Endothelial cell of umbilical vein (primary cell): ENCODE measurements around the gene MCCD1. TPM values are rescaled to one million over a fixed set of nuclear protein-coding genes. Genes with fewer than 3 reads are reported as not detected.

Experiments used
- BruUV-seq: library from RNA; stranded (reverse); fragments of 400-500 nt; replicated peaks from 2 replicates; lab custom pipeline; 2021; lab: Mats Ljungman, UMichigan
- CTCF ChIA-PET: fragments of 300-600, 350-600 bp; sonication (Branson Sonifier 250); formaldehyde crosslinking; loops from one replicate; lab custom pipeline; 2021; ENCODE audit warnings: antibody characterized with exemption, inconsistent platforms; lab: Charles Lee
- POLR2A ChIA-PET: fragments of 300-600, 350-600 bp; sonication (Branson Sonifier 250); formaldehyde crosslinking; loops from one replicate; lab custom pipeline; 2021; ENCODE audit warnings: antibody characterized with exemption, inconsistent platforms; lab: Charles Lee
- DNase-seq: peaks from one replicate; pipeline ENCODE4 v3.0.0-alpha.2; 2011; ENCODE audit warnings: low read depth, low spot score
- FAIRE-seq: peaks from 2 replicates; lab custom pipeline; 2011; peaks lifted over from hg19 to GRCh38; lab: Jason Lieb, UNC
- H2AFZ ChIP-seq: 2 replicates; pipeline ENCODE4 v1.6.0; 2012; ENCODE audit warnings: low read depth, low read length, control low read depth, inconsistent platforms
- H3K27ac ChIP-seq: 2 replicates; pipeline ENCODE4 v1.5.1; 2011; ENCODE audit warnings: low read depth, mild to moderate bottlenecking, control low read depth, low read length, moderate library complexity; ENCODE audit not compliant: insufficient read depth
- H3K27me3 ChIP-seq, 2 experiments: 2 replicates each; pipeline versions ENCODE4 v1.6.0 to v1.6.1; 2011; ENCODE audit warnings: low read length in 2 of 2, mixed read lengths in 1 of 2; ENCODE audit not compliant: control insufficient read depth in 2 of 2, insufficient read depth in 2 of 2
- H3K36me3 ChIP-seq, 2 experiments: 2 replicates in 1 of 2; 3 replicates in 1 of 2; pipeline ENCODE4 v1.5.1; 2011; ENCODE audit warnings: low read length in 2 of 2, mild to moderate bottlenecking in 1 of 2, moderate library complexity in 1 of 2; ENCODE audit not compliant: control insufficient read depth in 2 of 2, insufficient read depth in 2 of 2; ENCODE audit errors: extremely low read depth in 1 of 2
- H3K4me1 ChIP-seq: 3 replicates; pipeline ENCODE4 v1.5.1; 2011; ENCODE audit warnings: mild to moderate bottlenecking, low read length; ENCODE audit not compliant: control insufficient read depth, insufficient read depth; ENCODE audit errors: extremely low read depth
- H3K4me2 ChIP-seq: 2 replicates; pipeline ENCODE4 v1.6.1; 2011; ENCODE audit warnings: low read length, control low read depth, mixed read lengths; ENCODE audit not compliant: insufficient read depth
- H3K4me3 ChIP-seq, 3 experiments: fragments of 200-600 bp in 1 of 3; sonication (generic), shearing (Covaris generic) in 1 of 3; replicated peaks in 1 of 3; 2 replicates each; pipeline ENCODE4 v1.5.1; 2011 to 2016; ENCODE audit warnings: control low read depth in 3 of 3, low read length in 3 of 3, mild to moderate bottlenecking in 2 of 3, inconsistent platforms in 1 of 3, low read depth in 1 of 3, moderate library complexity in 1 of 3; ENCODE audit not compliant: insufficient read depth in 1 of 3
- H3K79me2 ChIP-seq: 2 replicates; pipeline ENCODE4 v1.6.0; 2012; ENCODE audit warnings: low read length, inconsistent platforms; ENCODE audit not compliant: control insufficient read depth, insufficient read depth
- H3K9ac ChIP-seq: replicated peaks from 2 replicates; pipeline ENCODE3; 2011; ENCODE audit warnings: low read length, control low read depth; ENCODE audit not compliant: insufficient read depth; ENCODE audit errors: extremely low read depth
- H3K9me1 ChIP-seq: replicated peaks from 3 replicates; pipeline ENCODE4 v1.6.0; 2011; ENCODE audit warnings: mild to moderate bottlenecking, low read length; ENCODE audit not compliant: control insufficient read depth, insufficient read depth; ENCODE audit errors: extremely low read depth
- H3K9me3 ChIP-seq: replicated peaks from 2 replicates; pipeline ENCODE4 v1.5.1; 2012; ENCODE audit warnings: low read length, inconsistent platforms; ENCODE audit not compliant: control insufficient read depth, insufficient read depth
- H4K20me1 ChIP-seq: replicated peaks from 2 replicates; pipeline ENCODE3; 2011; ENCODE audit warnings: mild to moderate bottlenecking, low read length; ENCODE audit not compliant: control insufficient read depth, insufficient read depth; ENCODE audit errors: extremely low read depth
- CTCF ChIP-seq, 2 donors: IDR thresholded peaks; 1 replicate in 1 of 2; 2 replicates in 1 of 2; pipeline ENCODE4 v1.5.1; 2011; ENCODE audit warnings: low read length in 2 of 2, mild to moderate bottlenecking in 2 of 2, moderate library complexity in 2 of 2, control low read depth in 1 of 2, inconsistent platforms in 1 of 2, low read depth in 1 of 2; ENCODE audit not compliant: insufficient read depth in 1 of 2; ENCODE audit errors: extremely low read depth in 1 of 2
- FOS ChIP-seq: IDR thresholded peaks from 2 replicates; pipeline ENCODE4 v1.6.1; 2011; ENCODE audit warnings: mild to moderate bottlenecking, low read length, moderate library complexity, borderline replicate concordance; ENCODE audit not compliant: insufficient read depth
- JUN ChIP-seq: IDR thresholded peaks from 2 replicates; pipeline ENCODE4 v1.6.1; 2011; ENCODE audit warnings: borderline replicate concordance, low read depth; ENCODE audit not compliant: insufficient read length, insufficient read depth
- MAX ChIP-seq: IDR thresholded peaks from 2 replicates; pipeline ENCODE4 v1.6.1; 2011; ENCODE audit not compliant: insufficient read depth, insufficient read length
- MYC ChIP-seq: IDR thresholded peaks from one replicate; pipeline ENCODE4 v1.6.1; 2011; ENCODE audit warnings: mild to moderate bottlenecking, low read depth, low read length
- POLR2A ChIP-seq: IDR thresholded peaks from 2 replicates; pipeline ENCODE4 v1.6.1; 2012; ENCODE audit warnings: low read depth, mild to moderate bottlenecking, control low read depth, low read length
- POLR2AphosphoS5 ChIP-seq: IDR thresholded peaks from 2 replicates; pipeline ENCODE4 v1.6.1; 2012; ENCODE audit warnings: low read depth, mild to moderate bottlenecking, control low read depth, low read length, moderate library complexity; ENCODE audit not compliant: insufficient read depth
- dilution Hi-C: fragments of 300-500 bp; cut with MboI; formaldehyde crosslinking; loops from one replicate; pipeline ENCODE4 v1.15.0; 2019; ENCODE audit warnings: low sequenced_read_pairs; ENCODE audit not compliant: extremely low pct_ligation_motif_present
- intact Hi-C: fragments of 100-400 bp; cut with micrococcal nuclease; formaldehyde crosslinking; loops from one replicate; pipeline ENCODE4 v1.10.0; 2022
- polyA plus RNA-seq, 4 experiments: library from polyadenylated mRNA; depleted of rRNA in 3 of 4; stranded (reverse) in 3 of 4; unstranded in 1 of 4; fragments of >200 nt; gene quantifications; 2 replicates each; pipeline versions ENCODE4 v1.2.1 to v1.2.3, GENCODE V29; 2011 to 2012; ENCODE audit warnings: missing spikeins in 1 of 4
- total RNA-seq: library from RNA; stranded (reverse); gene quantifications from 2 replicates; pipeline ENCODE4 v1.2.3, GENCODE V29; 2021

The MCCD1 gene
- total and polyA plus RNA-seq, 2 donors (not counting 3 experiments of a cell fraction or from before 2014, with no cell fraction given): not detected

GRCh38 chr6:31568537-31568961 is 39.8 kb downstream of the MCCD1 start:
- dilution Hi-C loops (no loop called here), intact Hi-C loops (no loop called here)
- H3K9me3 ChIP-seq: no peaks in the 10 kb centered on the region
- no peaks in the 10 kb centered on the region for H4K20me1 ChIP-seq
- FAIRE-seq (no peak), DNase-seq (no peak)
- H3K79me2 ChIP-seq: no peaks in the 10 kb centered on the region
- no TSS peak for BruUV-seq
- no peaks in the 10 kb centered on the region for H3K9me1 ChIP-seq
- H3K27ac ChIP-seq: no peak overlapping the region
- H3K27me3 ChIP-seq: no peaks in the 10 kb centered on the region
- H3K4me2 ChIP-seq: no peak overlapping the region
- peaks cover 5% of the 10 kb centered on the region for H3K4me1 ChIP-seq
- no peak overlapping the region for H2AFZ ChIP-seq
- ChIA-PET POLR2A (no interaction called here), CTCF (interaction anchor here (4.5 to 31.0 kb wide), 2 partner anchors 18 to 20 kb away, joined by 28 to 1517 read pairs; partner anchors contain the start of genes LST1, LTB, NCR3 and TNF)
- TF ChIP-seq FOS (no peak), POLR2A (no peak), MAX (no peak), POLR2AphosphoS5 (no peak), JUN (no peak), MYC (no peak), CTCF (IDR thresholded peaks at IDR 0.05; ENCODE audit: extremely low read depth in 1 of 2, insufficient read depth in 1 of 2, low read depth in 1 of 2, low read length in 2 of 2) (no peak)
- no peak overlapping the region for H3K9ac ChIP-seq
- no peak overlapping the region for H3K4me3 ChIP-seq
- H3K36me3 ChIP-seq: no peaks in the 10 kb centered on the region
